Osteocyte (in vitro differentiated cells): ENCODE results near the gene ETFA. TPM values are rescaled to one million over a fixed set of nuclear protein-coding genes. Genes with fewer than 3 reads are reported as not detected.
"Not testable (repeated sequence)": the region's sequence is repeated elsewhere in the genome, so short reads cannot be mapped to it uniquely, and the experiment has no call there.

Source experiments
- DNase-seq: peaks from one replicate; pipeline ENCODE4 v3.0.0; 2021; ENCODE audit warnings: mixed read lengths; ENCODE audit not compliant: unreplicated experiment; ENCODE audit errors: extremely low spot score
- H3K27ac Mint-ChIP-seq: one replicate; pipeline ENCODE4 v1.8.0; 2021; ENCODE audit warnings: mild to moderate bottlenecking, mixed read lengths; ENCODE audit not compliant: unreplicated experiment
- H3K27me3 Mint-ChIP-seq: one replicate; pipeline ENCODE4 v1.8.0; 2021; ENCODE audit warnings: mixed read lengths; ENCODE audit not compliant: unreplicated experiment
- H3K36me3 Mint-ChIP-seq: one replicate; pipeline ENCODE4 v1.8.0; 2021; ENCODE audit warnings: mixed read lengths; ENCODE audit not compliant: unreplicated experiment
- H3K4me1 Mint-ChIP-seq: one replicate; pipeline ENCODE4 v1.8.0; 2021; ENCODE audit warnings: mixed read lengths; ENCODE audit not compliant: unreplicated experiment
- H3K4me3 Mint-ChIP-seq: one replicate; pipeline ENCODE4 v1.8.0; 2021; ENCODE audit warnings: mild to moderate bottlenecking, moderate library complexity, mixed read lengths; ENCODE audit not compliant: unreplicated experiment
- H3K9me3 Mint-ChIP-seq: one replicate; pipeline ENCODE4 v1.8.0; 2021; ENCODE audit warnings: mixed read lengths; ENCODE audit not compliant: unreplicated experiment
- CTCF ChIP-seq: fragments of 200-600 bp; sonication (generic); IDR thresholded peaks from 2 replicates; pipeline ENCODE4 v1.5.0; 2021; ENCODE audit warnings: antibody characterized with exemption, mild to moderate bottlenecking, moderate library complexity
- total RNA-seq: library from RNA; stranded (reverse); gene quantifications from 2 replicates; pipeline ENCODE4 v1.2.1, GENCODE V29; 2021

Gene ETFA
- total RNA-seq, 1 donor from 2014 or later: 98.2 TPM

- peaks cover 54% of the 10 kb centered on the region for H3K27me3 Mint-ChIP-seq
- H3K4me3 Mint-ChIP-seq: no peak overlapping the region
- H3K27ac Mint-ChIP-seq: no peak overlapping the region
- TF ChIP-seq CTCF: no peak
- H3K9me3 Mint-ChIP-seq: no peaks in the 10 kb centered on the region
- H3K4me1 Mint-ChIP-seq: no peaks in the 10 kb centered on the region
- H3K36me3 Mint-ChIP-seq: no peaks in the 10 kb centered on the region
- DNase-seq: no peak
These were observed 10.3 kb upstream of the ETFA start for GRCh38 chr15:76321602-76322001.

GRCh38 chr15:76321171-76321570, 9.9 kb upstream of the ETFA start:
- TF ChIP-seq CTCF: no peak
- peak; percentile 25 for DNase-seq
- Mint-ChIP-seq H3K4me1 (no peaks in the 10 kb centered on the region), H3K27ac (no peak overlapping the region), H3K9me3 (no peaks in the 10 kb centered on the region), H3K36me3 (no peaks in the 10 kb centered on the region), H3K27me3 (peaks cover 52% of the 10 kb centered on the region), H3K4me3 (no peak overlapping the region)

- no peaks in the 10 kb centered on the region for H3K9me3 Mint-ChIP-seq
- peaks cover 43% of the 10 kb centered on the region for H3K27me3 Mint-ChIP-seq
- no peak overlapping the region for H3K27ac Mint-ChIP-seq
- no peaks in the 10 kb centered on the region for H3K4me1 Mint-ChIP-seq
- no peak for TF ChIP-seq CTCF
- no peak overlapping the region for H3K4me3 Mint-ChIP-seq
- no peaks in the 10 kb centered on the region for H3K36me3 Mint-ChIP-seq
- DNase-seq: no peak
These were observed 8.7 kb upstream of the ETFA start for GRCh38 chr15:76320012-76320411.

GRCh38 chr15:76313731-76314130, 2.5 kb upstream of the ETFA start:
- no peak for TF ChIP-seq CTCF
- H3K4me3 Mint-ChIP-seq: no peak overlapping the region
- peak; percentile 70 for DNase-seq
- no peak overlapping the region for H3K27ac Mint-ChIP-seq
- H3K36me3 Mint-ChIP-seq: peaks cover 1% of the 10 kb centered on the region
- peaks cover 2% of the 10 kb centered on the region for H3K27me3 Mint-ChIP-seq
- H3K4me1 Mint-ChIP-seq: peaks cover 25% of the 10 kb centered on the region
- no peaks in the 10 kb centered on the region for H3K9me3 Mint-ChIP-seq

- DNase-seq: peak; percentile 13
- H3K27me3 Mint-ChIP-seq, H3K36me3 Mint-ChIP-seq, H3K9me3 Mint-ChIP-seq, H3K27ac Mint-ChIP-seq: not testable (repeated sequence)
- Mint-ChIP-seq H3K4me1 (peaks cover 29% of the 10 kb centered on the region), H3K4me3 (peak overlapping the region; percentile 86)
These were observed 1.9 kb upstream of the ETFA start for GRCh38 chr15:76313175-76313567.

GRCh38 chr15:76312540-76313174, 1.4 kb upstream of the ETFA start:
- peak overlapping the region; percentile 86 for H3K4me3 Mint-ChIP-seq
- peaks cover 1% of the 10 kb centered on the region for H3K36me3 Mint-ChIP-seq
- no peak for DNase-seq
- H3K27ac Mint-ChIP-seq: peak overlapping the region; percentile 46
- no peaks in the 10 kb centered on the region for H3K9me3 Mint-ChIP-seq
- H3K27me3 Mint-ChIP-seq: no peaks in the 10 kb centered on the region
- H3K4me1 Mint-ChIP-seq: peaks cover 29% of the 10 kb centered on the region
- no peak for TF ChIP-seq CTCF
